Subcutaneous abdominal adipose tissue (tissue), 5 donors: ENCODE results near the gene LRRTM4.
A peak's percentile ranks its signal among the peaks of the same experiment; 100 is the strongest.

Experiments used
- H3K27ac ChIP-seq: one replicate; pipeline ENCODE4 v1.7.0; 2013; ENCODE audit warnings: low read depth, mild to moderate bottlenecking, inconsistent platforms, low read length, moderate library complexity
- H3K27me3 ChIP-seq, 5 donors: one replicate each; pipeline ENCODE4 v1.7.0; 2013; ENCODE audit warnings: low read length in 5 of 5, inconsistent platforms in 1 of 5; ENCODE audit not compliant: control insufficient read depth in 5 of 5, insufficient read depth in 4 of 5
- H3K36me3 ChIP-seq, 5 donors: one replicate each; pipeline ENCODE4 v1.7.0; 2013; ENCODE audit warnings: low read length in 5 of 5; ENCODE audit not compliant: control insufficient read depth in 5 of 5, insufficient read depth in 5 of 5
- H3K4me1 ChIP-seq, 5 donors: one replicate each; pipeline ENCODE4 v1.7.0; 2013; ENCODE audit warnings: low read length in 5 of 5, mild to moderate bottlenecking in 3 of 5, moderate library complexity in 1 of 5; ENCODE audit not compliant: control insufficient read depth in 5 of 5, insufficient read depth in 5 of 5
- H3K4me3 ChIP-seq, 5 donors: one replicate each; pipeline ENCODE4 v1.7.0; 2013; ENCODE audit warnings: low read length in 5 of 5, low read depth in 1 of 5
- H3K9ac ChIP-seq, 5 donors: one replicate each; pipeline ENCODE4 v1.7.0; 2013; ENCODE audit warnings: low read length in 5 of 5, mild to moderate bottlenecking in 4 of 5, moderate library complexity in 3 of 5
- H3K9me3 ChIP-seq, 5 donors: one replicate each; pipeline ENCODE4 v1.7.0; 2013; ENCODE audit warnings: low read length in 5 of 5; ENCODE audit not compliant: control insufficient read depth in 5 of 5
- donor health status: healthy.
- donor health status: healthy.
- donor health status: healthy.
- donor health status: healthy.
- donor health status: healthy.

The LRRTM4 gene

DNA sequence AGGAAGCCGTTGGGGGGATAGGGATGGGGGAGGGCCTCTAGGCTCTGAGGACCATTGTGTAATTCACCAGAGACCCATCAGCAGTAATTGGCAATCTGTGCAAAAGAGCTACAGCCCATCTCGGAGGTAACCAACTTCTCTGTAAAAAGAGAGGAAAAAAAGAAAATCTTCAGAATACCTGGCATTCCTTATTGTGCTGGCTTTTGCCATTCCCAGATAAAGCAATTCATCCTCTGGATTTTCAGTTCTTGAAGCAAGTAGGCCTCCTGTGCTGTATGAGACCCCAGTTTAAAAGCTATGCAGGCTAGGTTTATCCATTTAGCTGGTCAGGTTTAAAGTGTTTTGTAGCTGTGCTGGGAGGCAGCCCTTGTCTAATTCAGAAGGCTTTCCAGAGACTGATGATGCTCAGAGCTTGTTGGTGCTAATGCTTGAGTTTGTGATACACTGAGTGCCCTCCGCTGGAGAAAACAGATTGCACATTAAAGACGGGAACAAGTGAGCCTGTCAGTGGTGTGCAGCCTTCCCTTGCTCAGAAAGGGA lies at the start of gene LRRTM4:
Gene LRRTM4, minus strand, starts transcription at position 446 of the 540 bp plus-strand sequence.
- H3K9ac ChIP-seq, result peak within 1 kb of the TSS in 1 of 5 donors; percentile 28
- H3K4me1 ChIP-seq, result peaks cover 0 to 9% (median 0%) of the 10 kb centered on the region in 5 donors
- no peak within 1 kb of the TSS for H3K4me3 ChIP-seq
- no peaks in the 10 kb centered on the region for H3K36me3 ChIP-seq
- no peaks in the 10 kb centered on the region for H3K27me3 ChIP-seq
- H3K27ac ChIP-seq, result no peak within 1 kb of the TSS
- no peaks in the 10 kb centered on the region for H3K9me3 ChIP-seq

GRCh38 chr2:77571545-77571944 lies 49.4 kb upstream of the LRRTM4 start:
- Histone ChIP-seq H3K27ac (no peak overlapping the region), H3K36me3 (no peaks in the 10 kb centered on the region), H3K9ac (no peak overlapping the region)

GRCh38 chr2:77567723-77568122 lies 45.5 kb upstream of the LRRTM4 start:
- Histone ChIP-seq H3K9ac (no peak overlapping the region), H3K4me3 (no peak overlapping the region), H3K36me3 (no peaks in the 10 kb centered on the region), H3K27ac (no peak overlapping the region), H3K4me1 (peaks cover 0 to 8% (median 0%) of the 10 kb centered on the region in 5 donors), H3K27me3 (no peaks in the 10 kb centered on the region), H3K9me3 (no peaks in the 10 kb centered on the region)

More at GRCh38 chr2:77571545-77571944, 49.4 kb upstream of the LRRTM4 start:
- Histone ChIP-seq H3K9me3 (no peaks in the 10 kb centered on the region), H3K4me3 (no peak overlapping the region), H3K4me1 (peaks cover 0 to 5% (median 0%) of the 10 kb centered on the region in 5 donors), H3K27me3 (no peaks in the 10 kb centered on the region)

DNA sequence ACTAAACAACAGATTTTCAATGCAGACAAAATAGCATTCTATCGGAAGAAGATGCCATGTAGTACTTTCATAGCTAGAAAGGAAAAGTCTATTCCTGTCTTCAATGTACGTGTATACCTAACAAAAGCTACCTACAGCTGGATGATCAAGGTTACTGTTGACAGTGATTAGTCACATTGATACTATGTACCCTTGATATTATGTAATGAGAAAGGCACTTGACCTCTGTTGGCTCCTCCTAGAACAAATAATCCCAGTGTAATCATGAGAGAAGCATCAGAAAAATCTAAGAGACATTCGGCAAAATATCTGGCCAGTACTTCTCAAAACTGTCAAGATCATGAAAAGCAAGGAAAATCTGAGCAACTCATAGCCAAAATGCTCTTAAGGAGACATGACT lies 44.4 kb upstream of the LRRTM4 start:
- no peaks in the 10 kb centered on the region for H3K9me3 ChIP-seq
- H3K4me3 ChIP-seq, result no peak overlapping the region
- peaks cover 0 to 8% (median 0%) of the 10 kb centered on the region in 5 donors for H3K4me1 ChIP-seq
- no peak overlapping the region for H3K27ac ChIP-seq
- H3K27me3 ChIP-seq, result no peaks in the 10 kb centered on the region
- no peaks in the 10 kb centered on the region for H3K36me3 ChIP-seq
- H3K9ac ChIP-seq, result no peak overlapping the region

- no peaks in the 10 kb centered on the region for H3K36me3 ChIP-seq
- H3K27ac ChIP-seq, result no peak overlapping the region
- H3K4me1 ChIP-seq, result peaks cover 0 to 8% (median 0%) of the 10 kb centered on the region in 5 donors
- H3K9me3 ChIP-seq, result no peaks in the 10 kb centered on the region
- H3K9ac ChIP-seq, result no peak overlapping the region
- no peaks in the 10 kb centered on the region for H3K27me3 ChIP-seq
- no peak overlapping the region for H3K4me3 ChIP-seq
Observed at GRCh38 chr2:77566131-77566530, 44.0 kb upstream of the LRRTM4 start.

DNA sequence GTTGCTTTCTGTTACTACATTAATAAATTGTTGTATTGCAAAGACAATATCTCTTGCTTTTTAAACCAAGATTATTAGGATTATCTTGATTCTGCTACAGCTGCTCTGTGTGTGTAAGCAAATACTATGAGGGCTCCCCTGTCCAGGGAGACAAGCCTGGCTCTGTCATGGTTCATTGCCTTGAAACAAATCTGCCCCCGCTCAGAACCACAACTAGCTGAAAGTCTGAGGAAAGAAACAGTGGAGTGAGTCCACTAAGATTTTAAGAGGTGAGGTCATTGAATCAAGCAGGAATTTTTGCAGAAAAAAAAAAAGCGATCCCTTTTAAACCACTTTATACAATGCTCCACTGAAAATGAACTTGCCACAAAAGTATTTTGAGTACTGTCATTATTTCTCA lies 30.8 kb upstream of the LRRTM4 start:
- H3K9ac ChIP-seq, result no peak overlapping the region
- no peak overlapping the region for H3K4me3 ChIP-seq
- H3K4me1 ChIP-seq, result no peaks in the 10 kb centered on the region
- H3K36me3 ChIP-seq, result no peaks in the 10 kb centered on the region
- H3K9me3 ChIP-seq, result peaks cover 0 to 9% (median 6%) of the 10 kb centered on the region in 5 donors
- H3K27me3 ChIP-seq, result no peaks in the 10 kb centered on the region
- H3K27ac ChIP-seq, result no peak overlapping the region

- no peak overlapping the region for H3K4me3 ChIP-seq
- H3K9me3 ChIP-seq, result peaks cover 0 to 9% (median 0%) of the 10 kb centered on the region in 5 donors
- H3K9ac ChIP-seq, result no peak overlapping the region
- H3K36me3 ChIP-seq, result no peaks in the 10 kb centered on the region
- H3K27me3 ChIP-seq, result no peaks in the 10 kb centered on the region
- H3K4me1 ChIP-seq, result no peaks in the 10 kb centered on the region
- no peak overlapping the region for H3K27ac ChIP-seq
Observed at GRCh38 chr2:77538031-77538430, 15.9 kb upstream of the LRRTM4 start.

- no peak overlapping the region for H3K9ac ChIP-seq
- H3K27ac ChIP-seq, result no peak overlapping the region
- H3K36me3 ChIP-seq, result no peaks in the 10 kb centered on the region
- no peak overlapping the region for H3K4me3 ChIP-seq
- H3K9me3 ChIP-seq, result no peaks in the 10 kb centered on the region
- no peaks in the 10 kb centered on the region for H3K27me3 ChIP-seq
- peaks cover 0 to 9% (median 0%) of the 10 kb centered on the region in 5 donors for H3K4me1 ChIP-seq
Observed at GRCh38 chr2:77522888-77523287, 712 bp upstream of the LRRTM4 start.

GRCh38 chr2:77521548-77521891 lies 656 bp downstream of the LRRTM4 start:
- Histone ChIP-seq H3K4me3 (no peak overlapping the region), H3K27me3 (no peaks in the 10 kb centered on the region), H3K36me3 (no peaks in the 10 kb centered on the region), H3K9ac (no peak overlapping the region), H3K4me1 (peaks cover 0 to 9% (median 0%) of the 10 kb centered on the region in 5 donors), H3K27ac (no peak overlapping the region), H3K9me3 (no peaks in the 10 kb centered on the region)

- Histone ChIP-seq H3K9ac (peak overlapping the region in 2 of 5 donors; percentile 13 to 28), H3K36me3 (no peaks in the 10 kb centered on the region), H3K27ac (no peak overlapping the region), H3K4me3 (no peak overlapping the region), H3K9me3 (no peaks in the 10 kb centered on the region), H3K4me1 (peaks cover 0 to 9% (median 0%) of the 10 kb centered on the region in 5 donors), H3K27me3 (no peaks in the 10 kb centered on the region)
Observed at GRCh38 chr2:77520641-77521547, 1.3 kb downstream of the LRRTM4 start.
